ENCODE data around the gene SGPL1.

DNA sequence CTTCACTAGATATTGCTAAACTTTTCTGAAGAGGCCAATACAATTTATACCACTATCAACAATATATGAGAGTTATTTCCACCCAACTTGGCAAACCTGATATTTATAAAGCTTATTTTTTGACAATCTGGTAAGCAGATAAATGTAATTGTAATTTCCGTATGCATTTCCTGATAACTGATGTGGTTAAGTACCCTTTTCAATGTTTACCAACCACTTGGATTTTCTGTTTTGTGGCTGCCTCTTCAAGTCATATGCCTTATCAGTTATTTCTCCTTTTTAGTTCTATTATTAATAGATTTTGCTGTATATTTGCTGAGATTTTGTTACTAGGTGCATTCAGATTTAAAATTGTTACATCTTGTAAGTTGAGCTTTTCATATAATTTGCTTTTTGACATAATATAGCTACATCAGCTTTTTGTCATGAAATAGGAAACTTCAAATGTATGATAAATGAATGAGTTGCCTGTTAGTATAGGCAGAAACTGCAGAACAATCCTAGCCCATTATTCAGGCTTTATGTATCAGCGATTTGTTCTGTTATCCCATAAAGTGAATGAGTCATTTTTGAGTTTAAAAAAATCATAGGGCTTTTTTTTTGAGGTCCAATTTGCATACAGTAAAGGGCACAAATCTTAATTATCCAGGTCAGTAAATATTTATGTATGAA lies 11.5 kb downstream of the SGPL1 start:
- no peak for TF ChIP-seq GATA2 (IDR thresholded peaks at IDR 0.05; ENCODE audit: low read depth, low read length)
- TF ChIP-seq GATA3 (IDR thresholded peaks at IDR 0.05; ENCODE audit: low read depth, low read length): no peak

All from SH-SY5Y (cell line).